Stimulated activated CD8-positive, alpha-beta memory T cell treated with anti-CD3 and anti-CD28 coated beads, Interleukin-15, amount 100 ng/mL, for 4 hours (primary cell): ENCODE results near the gene VENTX.

Experiments used
- DNase-seq, 2 donors: peaks; one replicate each; pipeline ENCODE4 v3.0.0-alpha.2; 2020; ENCODE audit warnings: low read depth in 2 of 2

VENTX gene, protein sequence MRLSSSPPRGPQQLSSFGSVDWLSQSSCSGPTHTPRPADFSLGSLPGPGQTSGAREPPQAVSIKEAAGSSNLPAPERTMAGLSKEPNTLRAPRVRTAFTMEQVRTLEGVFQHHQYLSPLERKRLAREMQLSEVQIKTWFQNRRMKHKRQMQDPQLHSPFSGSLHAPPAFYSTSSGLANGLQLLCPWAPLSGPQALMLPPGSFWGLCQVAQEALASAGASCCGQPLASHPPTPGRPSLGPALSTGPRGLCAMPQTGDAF

DNA sequence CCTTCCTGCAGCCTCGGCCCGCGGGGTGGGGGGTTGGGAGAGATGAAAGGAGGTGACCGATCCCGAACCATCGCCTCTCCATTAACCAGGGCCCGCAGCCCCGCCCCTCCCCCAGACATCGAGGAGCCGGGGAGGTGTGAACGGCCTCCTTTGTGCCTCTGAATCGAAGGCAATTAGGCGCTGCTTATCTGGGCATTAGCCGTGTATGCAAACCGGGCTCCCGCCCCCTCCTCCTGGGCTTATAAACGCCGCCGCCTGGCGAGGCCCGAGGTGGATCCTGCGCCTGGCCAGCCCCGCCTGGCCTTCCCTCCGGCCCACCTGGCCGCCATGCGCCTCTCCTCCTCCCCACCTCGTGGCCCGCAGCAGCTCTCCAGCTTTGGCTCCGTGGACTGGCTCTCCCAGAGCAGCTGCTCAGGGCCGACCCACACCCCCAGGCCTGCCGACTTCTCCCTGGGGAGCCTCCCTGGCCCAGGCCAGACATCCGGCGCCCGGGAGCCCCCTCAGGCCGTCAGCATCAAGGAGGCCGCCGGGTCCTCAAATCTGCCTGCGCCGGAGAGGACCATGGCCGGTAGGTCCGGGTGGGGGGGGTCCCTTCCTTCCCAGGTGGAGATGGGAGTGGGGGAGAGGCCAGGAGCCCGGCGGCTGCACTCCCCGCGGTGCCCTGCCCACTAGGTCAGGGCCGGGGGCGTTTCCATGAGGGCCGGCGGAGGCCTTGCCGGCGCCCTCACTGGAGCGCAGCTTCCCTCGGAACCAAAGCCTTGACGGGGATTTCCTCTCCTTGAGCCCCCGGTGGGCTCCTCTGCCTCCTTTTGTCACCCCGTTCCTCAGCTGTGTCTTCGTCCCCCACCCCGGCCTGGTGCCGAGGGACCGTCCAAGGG, at the start of gene VENTX:
Gene VENTX (plus strand): TSS at position 268 of the 878 bp plus-strand sequence. CDS start 60 bp downstream, at position 328.
- no peak for DNase-seq

DNA sequence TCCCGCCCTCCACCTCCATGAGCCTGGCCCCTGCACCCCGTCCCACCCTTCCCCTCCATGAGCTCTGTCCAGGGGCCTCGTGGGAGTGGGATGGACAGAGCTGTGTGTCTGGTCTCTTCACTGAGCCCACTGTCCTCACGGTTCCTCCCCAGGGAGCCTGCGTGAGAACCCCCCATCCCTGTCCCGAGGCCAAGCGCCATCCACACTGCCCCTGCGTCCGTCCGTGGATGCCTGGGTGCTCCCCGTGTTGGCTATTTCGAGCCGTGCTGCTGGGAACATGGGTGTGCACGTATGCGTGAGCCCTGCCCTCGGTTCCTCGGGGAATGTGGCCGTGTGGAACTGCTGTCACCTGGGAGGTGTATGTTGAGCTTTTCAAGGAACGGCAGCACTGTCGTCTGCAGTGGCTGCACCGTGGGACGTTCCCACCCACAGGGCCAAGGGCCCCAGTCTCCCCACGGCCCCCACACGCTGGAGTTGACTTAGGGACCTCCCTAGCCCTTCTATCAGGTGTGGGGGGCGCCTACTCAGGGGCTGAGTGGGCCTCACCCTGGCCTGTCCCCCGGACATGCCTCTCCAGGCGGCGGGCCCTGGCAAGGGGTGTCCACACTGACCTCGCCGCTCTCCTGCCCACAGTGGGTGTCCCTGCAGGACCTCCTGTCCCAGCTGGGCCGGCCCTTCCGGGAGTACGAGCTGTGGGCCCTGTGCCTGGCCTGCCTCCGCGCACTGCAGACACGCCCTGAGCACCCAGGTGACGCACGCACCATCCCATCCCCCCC, 49.6 kb upstream of the VENTX start:
- DNase-seq, result no peak

DNA sequence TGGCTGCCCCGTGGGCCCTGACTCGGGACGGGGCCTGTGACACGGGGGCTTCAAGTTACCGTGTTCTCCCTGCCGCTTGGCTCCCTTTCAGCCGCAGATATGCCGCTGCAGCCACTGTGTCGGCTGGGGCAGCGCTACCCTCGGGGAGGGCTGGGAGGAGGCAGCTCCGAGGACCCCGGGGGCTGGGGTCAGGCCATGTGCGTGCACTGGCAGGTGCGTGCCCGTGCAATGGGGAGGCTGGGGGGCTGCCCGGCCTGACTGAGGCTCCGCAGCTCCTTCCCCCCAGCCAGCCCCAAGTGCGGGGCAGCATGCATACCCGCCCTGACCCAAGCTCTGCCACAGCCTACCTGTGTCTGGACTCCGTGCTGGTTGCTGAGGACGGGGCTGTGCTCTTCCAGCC, 48.4 kb upstream of the VENTX start:
- DNase-seq, result no peak

DNA sequence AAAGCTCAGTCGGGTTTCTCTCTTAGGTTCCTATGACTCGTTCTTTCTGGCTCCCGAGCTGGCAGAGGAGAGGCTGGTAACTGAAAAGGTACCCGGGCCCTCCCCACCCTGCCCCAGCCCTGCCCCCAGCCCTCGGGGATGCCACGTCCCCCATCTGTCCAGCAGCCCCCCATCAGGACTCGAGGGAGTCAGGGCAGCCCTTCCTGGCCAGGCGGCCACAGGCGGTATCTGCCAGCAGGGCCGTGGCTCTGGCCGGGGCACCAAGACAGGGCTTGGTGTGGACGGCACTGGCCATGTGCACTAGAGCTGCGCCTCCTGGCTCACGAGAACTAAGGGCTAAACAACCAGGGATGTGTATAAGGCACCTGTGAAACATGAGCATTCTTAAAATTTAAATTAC, 47.9 kb upstream of the VENTX start:
- no peak for DNase-seq

GRCh38 chr10:133190225-133190624, 47.4 kb upstream of the VENTX start:
- DNase-seq, result no peak

DNA sequence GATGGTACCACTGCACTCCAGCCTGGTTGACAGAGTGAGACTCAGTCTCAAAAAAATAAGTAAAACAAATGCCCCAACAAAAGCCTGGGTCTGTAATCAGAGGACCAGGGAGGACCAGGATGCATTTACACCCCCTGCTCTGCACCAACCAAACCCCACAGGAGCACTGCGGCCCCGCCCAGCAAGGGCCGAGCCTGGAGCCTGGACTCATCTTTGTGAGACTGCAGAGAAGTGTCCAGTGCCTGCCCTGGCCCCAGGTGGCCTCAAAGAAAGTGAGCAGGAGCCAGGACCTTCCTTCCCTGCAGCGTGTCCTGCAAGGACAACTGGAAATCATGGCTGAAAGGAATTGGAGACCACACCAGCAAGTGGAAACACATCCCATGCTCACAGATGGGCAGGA, 46.0 kb upstream of the VENTX start:
- no peak for DNase-seq

DNA sequence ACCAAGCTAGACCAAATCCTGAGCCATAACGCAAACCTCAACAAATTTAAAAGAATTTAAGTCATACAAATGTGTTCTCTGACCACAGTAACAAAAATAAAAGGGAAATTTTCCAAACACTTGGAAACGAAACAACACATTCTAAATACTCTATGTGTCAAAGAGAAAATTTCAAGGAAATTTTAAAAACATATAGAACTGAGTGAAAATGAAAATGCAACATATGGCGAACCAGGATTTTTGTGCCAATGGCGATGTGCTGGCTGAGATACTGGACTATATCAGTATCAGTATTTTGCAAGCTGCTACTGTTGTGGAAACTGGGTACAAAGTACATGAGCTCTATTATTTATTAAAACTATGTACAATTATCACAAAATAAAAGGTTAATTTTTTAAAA, 43.5 kb upstream of the VENTX start:
- DNase-seq, result no peak

GRCh38 chr10:133195096-133195495, 42.6 kb upstream of the VENTX start:
- DNase-seq, result no peak

GRCh38 chr10:133195611-133196010, 42.0 kb upstream of the VENTX start:
- DNase-seq, result no peak

GRCh38 chr10:133196221-133196915, 41.3 kb upstream of the VENTX start:
- DNase-seq, result no peak

GRCh38 chr10:133196936-133197758, 40.5 kb upstream of the VENTX start:
- DNase-seq, result no peak

GRCh38 chr10:133197786-133198185, 39.9 kb upstream of the VENTX start:
- DNase-seq, result no peak

- DNase-seq, result no peak
These were observed 39.4 kb upstream of the VENTX start for GRCh38 chr10:133198206-133198605.

DNA sequence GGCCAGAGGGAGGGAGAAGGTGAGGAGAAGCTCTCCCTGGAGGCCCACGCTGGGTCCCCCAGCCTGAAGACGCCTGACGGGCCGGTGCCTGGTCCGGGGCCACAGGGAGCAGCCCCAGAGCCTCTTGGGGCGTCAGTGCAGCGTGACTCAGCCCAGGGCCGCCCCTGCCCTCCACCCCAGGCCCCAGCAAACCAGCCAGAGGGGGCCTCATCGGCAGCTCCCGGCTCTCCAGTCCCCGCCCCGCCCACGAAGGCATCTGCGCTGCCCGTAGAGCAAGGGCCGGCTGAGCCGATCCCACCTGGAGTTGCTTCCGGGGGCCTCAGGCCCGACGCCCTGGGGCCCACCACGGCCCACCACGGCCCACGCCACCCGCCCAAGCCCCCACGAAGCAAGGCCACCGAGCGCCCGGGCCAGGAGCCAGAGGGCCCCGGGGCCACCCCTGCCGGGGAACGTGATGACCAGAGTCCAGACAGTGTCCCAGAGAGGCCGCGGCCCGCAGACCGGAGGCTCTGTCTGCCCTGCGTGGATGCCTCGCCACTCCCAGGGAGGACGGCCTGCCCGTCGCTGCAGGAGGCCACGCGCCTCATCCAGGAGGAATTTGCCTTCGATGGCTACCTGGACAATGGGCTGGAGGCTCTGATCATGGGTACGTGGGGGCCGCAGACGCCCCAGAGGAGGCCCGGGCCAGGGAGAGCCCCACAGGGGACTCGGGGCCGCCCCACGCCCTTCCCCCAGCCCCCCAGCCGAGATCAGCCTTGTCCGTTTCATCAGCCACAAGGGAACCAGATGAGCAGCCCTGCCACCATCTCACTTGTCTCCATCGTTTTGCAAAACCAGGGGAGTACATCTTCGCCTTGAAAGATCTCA, 38.8 kb upstream of the VENTX start:
- DNase-seq, result no peak

DNA sequence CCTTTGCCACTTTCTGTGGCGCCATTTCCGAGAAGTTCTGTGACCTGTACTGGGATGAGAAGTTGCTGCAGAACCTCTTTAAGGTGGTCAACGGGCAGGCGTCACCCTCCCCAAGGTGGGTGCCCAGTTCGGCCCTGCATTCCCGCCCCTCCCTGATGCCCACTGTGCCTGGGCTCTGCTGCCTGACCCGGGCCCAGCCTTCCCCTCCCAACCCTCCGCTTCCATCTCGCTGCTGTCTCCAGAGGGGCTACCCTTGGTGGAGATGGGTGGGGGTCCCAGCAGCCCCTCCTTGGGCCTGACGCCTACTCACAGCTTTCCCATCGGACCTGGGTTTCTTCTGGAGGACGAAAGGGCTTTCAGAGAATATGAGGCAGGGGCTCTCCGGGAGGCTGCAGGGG, 38.2 kb upstream of the VENTX start:
- DNase-seq, result no peak

- no peak for DNase-seq
These were observed 37.6 kb upstream of the VENTX start for GRCh38 chr10:133199992-133200611.

DNA sequence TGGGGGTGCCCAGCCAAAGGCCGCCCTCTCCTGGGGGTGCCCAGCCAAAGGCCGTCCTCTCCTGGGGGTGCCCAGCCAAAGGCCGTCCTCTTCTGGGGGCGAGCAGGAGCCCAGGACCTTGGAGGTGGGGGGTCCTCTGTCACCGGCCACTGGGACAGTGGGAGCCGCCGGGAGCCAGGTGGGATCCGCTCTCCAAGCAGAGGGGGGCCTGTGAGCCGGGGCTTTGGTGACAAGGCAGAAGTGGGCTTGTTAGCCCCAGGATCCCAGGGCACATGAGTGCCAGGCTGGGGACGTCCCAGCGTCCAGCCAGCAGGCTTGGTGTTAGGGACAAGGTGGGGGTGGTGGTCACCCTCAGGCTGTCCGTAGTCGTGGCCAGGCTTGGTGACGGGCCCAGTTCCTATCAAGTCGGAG, 37.0 kb upstream of the VENTX start:
- no peak for DNase-seq

DNA sequence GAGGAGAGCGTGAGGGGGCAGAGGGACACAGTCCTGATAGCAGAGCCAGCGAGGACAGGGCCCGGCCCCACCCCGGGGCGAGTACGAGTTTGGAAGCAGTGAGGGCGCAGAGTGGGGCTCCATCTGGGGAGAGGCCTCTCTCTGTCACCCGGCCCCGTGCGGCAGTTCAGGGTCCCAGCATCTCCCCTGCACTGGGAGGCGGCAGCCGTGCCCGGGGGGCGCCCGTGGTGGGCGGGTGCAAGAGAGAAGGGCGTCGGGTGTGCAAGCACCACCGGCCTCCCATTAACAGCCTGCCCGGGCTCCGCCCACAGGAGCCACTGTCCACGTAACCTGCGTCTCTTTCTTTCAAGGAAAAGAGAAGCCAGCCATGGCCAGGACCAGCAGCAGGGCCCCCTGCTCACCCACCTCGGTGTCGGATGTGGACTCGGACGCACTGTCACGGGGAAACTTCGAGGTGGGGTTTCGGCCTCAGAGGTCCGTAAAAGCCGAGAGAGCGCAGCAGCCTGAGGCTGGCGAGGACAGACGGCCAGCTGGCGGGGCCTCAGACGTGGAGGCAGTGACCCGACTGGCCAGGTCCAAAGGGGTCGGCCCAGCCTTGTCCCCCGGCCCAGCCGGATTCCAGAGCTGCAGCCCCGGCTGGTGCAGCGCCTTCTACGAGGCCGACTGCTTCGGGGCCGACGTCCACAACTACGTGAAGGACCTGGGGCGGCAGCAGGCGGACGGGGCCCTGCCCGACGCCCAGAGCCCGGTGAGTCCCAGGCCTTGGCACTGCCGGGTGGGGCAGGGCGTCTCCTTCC, 36.3 kb upstream of the VENTX start:
- DNase-seq, result no peak
